ENCODE data around the gene ADPRHL1. TPM values are rescaled to one million over a fixed set of nuclear protein-coding genes. Genes with fewer than 3 reads are reported as not detected.
A peak's percentile ranks its signal among the peaks of the same experiment; 100 is the strongest.

ADPRHL1 gene
- total RNA-seq, 1 experiment from 2014 or later = 3.9 TPM

DNA sequence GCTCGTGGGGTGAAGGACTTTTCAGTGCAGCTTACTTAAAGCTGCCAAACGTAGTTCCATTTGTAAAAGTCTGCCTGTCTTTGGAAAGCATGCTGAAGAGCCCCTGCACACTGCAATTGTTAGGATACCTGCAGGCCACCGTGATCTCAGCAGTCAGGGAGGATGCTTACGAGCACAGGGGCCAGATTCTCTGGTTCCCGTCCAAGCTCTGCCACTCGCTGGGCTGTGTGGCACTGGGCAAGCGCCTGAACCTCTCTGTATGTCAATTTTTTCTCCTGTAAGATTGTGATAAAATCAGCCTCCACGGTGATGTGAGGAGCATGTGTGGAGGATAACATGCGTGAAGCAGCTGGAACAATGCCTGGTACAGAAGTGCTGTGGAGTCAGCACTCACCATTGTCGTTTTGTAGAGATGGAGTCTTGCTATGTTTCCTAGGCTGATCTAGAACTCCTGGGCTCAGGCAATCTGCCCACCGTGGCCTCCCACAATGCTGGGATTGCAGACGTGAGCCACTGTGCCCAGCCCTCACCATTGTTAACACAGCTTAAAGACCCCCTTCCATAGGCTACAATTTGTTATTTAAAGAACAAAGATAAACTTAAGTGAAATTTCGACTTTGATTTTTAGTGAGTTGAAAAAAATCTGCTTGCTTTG, 3.5 kb downstream of the ADPRHL1 start:
- Histone ChIP-seq H3K9me3 (ENCODE audit: low read depth, low read length, poor library complexity, severe bottlenecking) (no peaks in the 10 kb centered on the region), H3K4me1 (ENCODE audit: insufficient read depth, low read length, poor library complexity, severe bottlenecking) (peaks cover 26% of the 10 kb centered on the region), H3K36me3 (ENCODE audit: insufficient read depth, low read length, poor library complexity, severe bottlenecking) (no peaks in the 10 kb centered on the region), H3K27me3 (replicated peaks; ENCODE audit: insufficient read depth, low read depth, low read length, poor library complexity) (no peaks in the 10 kb centered on the region), H3K4me3 (ENCODE audit: low read depth, low read length, poor library complexity, severe bottlenecking) (peak overlapping the region; percentile 58), H3K27ac (ENCODE audit: low read depth, low read length, poor library complexity, severe bottlenecking) (peak overlapping the region; percentile 62)
- TF ChIP-seq, protein P1, sequence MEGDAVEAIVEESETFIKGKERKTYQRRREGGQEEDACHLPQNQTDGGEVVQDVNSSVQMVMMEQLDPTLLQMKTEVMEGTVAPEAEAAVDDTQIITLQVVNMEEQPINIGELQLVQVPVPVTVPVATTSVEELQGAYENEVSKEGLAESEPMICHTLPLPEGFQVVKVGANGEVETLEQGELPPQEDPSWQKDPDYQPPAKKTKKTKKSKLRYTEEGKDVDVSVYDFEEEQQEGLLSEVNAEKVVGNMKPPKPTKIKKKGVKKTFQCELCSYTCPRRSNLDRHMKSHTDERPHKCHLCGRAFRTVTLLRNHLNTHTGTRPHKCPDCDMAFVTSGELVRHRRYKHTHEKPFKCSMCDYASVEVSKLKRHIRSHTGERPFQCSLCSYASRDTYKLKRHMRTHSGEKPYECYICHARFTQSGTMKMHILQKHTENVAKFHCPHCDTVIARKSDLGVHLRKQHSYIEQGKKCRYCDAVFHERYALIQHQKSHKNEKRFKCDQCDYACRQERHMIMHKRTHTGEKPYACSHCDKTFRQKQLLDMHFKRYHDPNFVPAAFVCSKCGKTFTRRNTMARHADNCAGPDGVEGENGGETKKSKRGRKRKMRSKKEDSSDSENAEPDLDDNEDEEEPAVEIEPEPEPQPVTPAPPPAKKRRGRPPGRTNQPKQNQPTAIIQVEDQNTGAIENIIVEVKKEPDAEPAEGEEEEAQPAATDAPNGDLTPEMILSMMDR (conservative IDR thresholded peaks at IDR 0.05; ENCODE audit: low read depth, low read length) = no peak
- TF ChIP-seq EZH2 (IDR thresholded peaks at IDR 0.05; ENCODE audit: borderline replicate concordance, low read depth, low read length, poor library complexity, severe bottlenecking) = no peak
- DNase-seq (ENCODE audit: low spot score) = no peak
- intact Hi-C loops (cut with micrococcal nuclease; ENCODE audit: unreplicated experiment) = no loop called here
- no TSS peak for BruUV-seq (replicated peaks)
- ChIA-PET CTCF (no interaction called here), POLR2A (ENCODE audit: low non-redundant PET) (no interaction called here)

GRCh38 chr13:113448885-113449692, 4.2 kb downstream of the ADPRHL1 start:
- ChIA-PET CTCF (no interaction called here), POLR2A (ENCODE audit: low non-redundant PET) (no interaction called here)
- intact Hi-C loops (cut with micrococcal nuclease; ENCODE audit: unreplicated experiment) = no loop called here
- Histone ChIP-seq H3K4me1 (ENCODE audit: insufficient read depth, low read length, poor library complexity, severe bottlenecking) (peaks cover 23% of the 10 kb centered on the region), H3K27me3 (replicated peaks; ENCODE audit: insufficient read depth, low read depth, low read length, poor library complexity) (no peaks in the 10 kb centered on the region), H3K27ac (ENCODE audit: low read depth, low read length, poor library complexity, severe bottlenecking) (peak overlapping the region; percentile 62), H3K36me3 (ENCODE audit: insufficient read depth, low read length, poor library complexity, severe bottlenecking) (no peaks in the 10 kb centered on the region), H3K9me3 (ENCODE audit: low read depth, low read length, poor library complexity, severe bottlenecking) (no peaks in the 10 kb centered on the region), H3K4me3 (ENCODE audit: low read depth, low read length, poor library complexity, severe bottlenecking) (peak overlapping the region; percentile 58)
- peak; percentile 97 for DNase-seq (ENCODE audit: low spot score)
- no TSS peak for BruUV-seq (replicated peaks)
- no peak for TF ChIP-seq EZH2 (IDR thresholded peaks at IDR 0.05; ENCODE audit: borderline replicate concordance, low read depth, low read length, poor library complexity, severe bottlenecking)
- TF ChIP-seq, protein P1 (conservative IDR thresholded peaks at IDR 0.05; ENCODE audit: low read depth, low read length) = no peak

DNA sequence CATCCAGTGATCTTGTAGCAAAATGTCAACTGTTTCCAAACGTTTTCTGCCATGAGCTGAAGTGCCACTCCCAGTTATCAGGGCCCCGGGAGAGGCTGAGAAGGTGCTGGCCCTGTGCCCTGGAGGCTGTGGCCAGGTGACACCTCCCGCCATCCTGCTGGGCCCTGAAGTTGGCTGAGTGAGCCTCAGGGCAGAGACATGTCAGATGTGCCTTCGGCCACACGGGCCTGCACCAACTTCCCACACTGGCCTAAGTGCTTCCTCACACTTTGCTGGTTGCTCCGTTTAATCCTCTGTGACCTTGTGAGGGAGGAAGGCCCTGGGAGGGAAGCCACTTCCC, 4.8 kb downstream of the ADPRHL1 start:
- no peaks in the 10 kb centered on the region for H3K9me3 ChIP-seq (ENCODE audit: low read depth, low read length, poor library complexity, severe bottlenecking)
- intact Hi-C loops (cut with micrococcal nuclease; ENCODE audit: unreplicated experiment) = no loop called here
- no TSS peak for BruUV-seq (replicated peaks)
- peak overlapping the region; percentile 62 for H3K27ac ChIP-seq (ENCODE audit: low read depth, low read length, poor library complexity, severe bottlenecking)
- H3K36me3 ChIP-seq (ENCODE audit: insufficient read depth, low read length, poor library complexity, severe bottlenecking) = no peaks in the 10 kb centered on the region
- H3K27me3 ChIP-seq (replicated peaks; ENCODE audit: insufficient read depth, low read depth, low read length, poor library complexity) = no peaks in the 10 kb centered on the region
- H3K4me1 ChIP-seq (ENCODE audit: insufficient read depth, low read length, poor library complexity, severe bottlenecking) = peaks cover 17% of the 10 kb centered on the region
- peak overlapping the region; percentile 58 for H3K4me3 ChIP-seq (ENCODE audit: low read depth, low read length, poor library complexity, severe bottlenecking)
- ChIA-PET CTCF (no interaction called here), POLR2A (ENCODE audit: low non-redundant PET) (no interaction called here)
- TF ChIP-seq, protein P1 (conservative IDR thresholded peaks at IDR 0.05; ENCODE audit: low read depth, low read length) = no peak
- no peak for TF ChIP-seq EZH2 (IDR thresholded peaks at IDR 0.05; ENCODE audit: borderline replicate concordance, low read depth, low read length, poor library complexity, severe bottlenecking)
- no peak for DNase-seq (ENCODE audit: low spot score)
